ENCODE results near the gene EDN1. TPM values are rescaled to one million over a fixed set of nuclear protein-coding genes. Genes with fewer than 3 reads are reported as not detected.

Gene EDN1
- total RNA-seq, 3 donors from 2014 or later (not counting 1 experiment from before 2014, with no cell fraction given) = 0.63 to 1.5 (median 0.71) TPM

DNA sequence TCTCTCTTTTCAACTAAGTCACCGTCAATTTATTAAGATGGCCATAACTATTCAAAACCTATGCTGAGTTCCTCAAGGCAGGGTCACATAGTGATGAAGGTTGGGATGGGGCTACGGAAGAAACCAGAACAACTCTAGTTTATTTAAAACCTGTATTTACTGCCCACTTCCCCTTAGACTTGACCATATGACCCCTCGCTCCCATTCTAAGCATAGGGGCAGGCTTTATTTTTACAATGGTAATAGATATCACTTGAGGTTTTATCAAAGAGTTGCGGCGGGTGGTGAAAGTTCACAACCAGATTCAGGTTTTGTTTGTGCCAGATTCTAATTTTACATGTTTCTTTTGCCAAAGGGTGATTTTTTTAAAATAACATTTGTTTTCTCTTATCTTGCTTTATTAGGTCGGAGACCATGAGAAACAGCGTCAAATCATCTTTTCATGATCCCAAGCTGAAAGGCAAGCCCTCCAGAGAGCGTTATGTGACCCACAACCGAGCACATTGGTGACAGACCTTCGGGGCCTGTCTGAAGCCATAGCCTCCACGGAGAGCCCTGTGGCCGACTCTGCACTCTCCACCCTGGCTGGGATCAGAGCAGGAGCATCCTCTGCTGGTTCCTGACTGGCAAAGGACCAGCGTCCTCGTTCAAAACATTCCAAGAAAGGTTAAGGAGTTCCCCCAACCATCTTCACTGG, 5.5 kb downstream of the EDN1 start:
- H3K9me3 ChIP-seq (ENCODE audit: control insufficient read depth, insufficient read depth, low read length) = no peaks in the 10 kb centered on the region
- H3K4me3 ChIP-seq (ENCODE audit: low read length) = no peak overlapping the region
- no peaks in the 10 kb centered on the region for H3K4me1 ChIP-seq (ENCODE audit: control insufficient read depth, insufficient read depth, low read length)
- Mint-ChIP-seq H3K36me3 (no peaks in the 10 kb centered on the region), H3K27me3 (ENCODE audit: low read depth in 2 of 2) (peaks cover 19 to 38% of the 10 kb centered on the region in 2 donors), H3K4me1 (peaks cover under 1% of the 10 kb centered on the region in 2 donors), H3K27ac (no peak overlapping the region), H3K4me3 (no peak overlapping the region), H3K9me3 (no peaks in the 10 kb centered on the region)
- WGBS (ENCODE audit: insufficient coverage) = 89% methylated on average over 13 of the region's 14 CpGs
- no peak for ATAC-seq
- H3K27ac ChIP-seq (ENCODE audit: low read length) = no peak overlapping the region
- H3K36me3 ChIP-seq (ENCODE audit: control insufficient read depth, insufficient read depth, low read length) = no peaks in the 10 kb centered on the region
- TF ChIP-seq, protein P1, sequence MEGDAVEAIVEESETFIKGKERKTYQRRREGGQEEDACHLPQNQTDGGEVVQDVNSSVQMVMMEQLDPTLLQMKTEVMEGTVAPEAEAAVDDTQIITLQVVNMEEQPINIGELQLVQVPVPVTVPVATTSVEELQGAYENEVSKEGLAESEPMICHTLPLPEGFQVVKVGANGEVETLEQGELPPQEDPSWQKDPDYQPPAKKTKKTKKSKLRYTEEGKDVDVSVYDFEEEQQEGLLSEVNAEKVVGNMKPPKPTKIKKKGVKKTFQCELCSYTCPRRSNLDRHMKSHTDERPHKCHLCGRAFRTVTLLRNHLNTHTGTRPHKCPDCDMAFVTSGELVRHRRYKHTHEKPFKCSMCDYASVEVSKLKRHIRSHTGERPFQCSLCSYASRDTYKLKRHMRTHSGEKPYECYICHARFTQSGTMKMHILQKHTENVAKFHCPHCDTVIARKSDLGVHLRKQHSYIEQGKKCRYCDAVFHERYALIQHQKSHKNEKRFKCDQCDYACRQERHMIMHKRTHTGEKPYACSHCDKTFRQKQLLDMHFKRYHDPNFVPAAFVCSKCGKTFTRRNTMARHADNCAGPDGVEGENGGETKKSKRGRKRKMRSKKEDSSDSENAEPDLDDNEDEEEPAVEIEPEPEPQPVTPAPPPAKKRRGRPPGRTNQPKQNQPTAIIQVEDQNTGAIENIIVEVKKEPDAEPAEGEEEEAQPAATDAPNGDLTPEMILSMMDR (IDR thresholded peaks at IDR 0.05) = no peak
- peaks cover 12% of the 10 kb centered on the region for H3K27me3 ChIP-seq (ENCODE audit: control insufficient read depth, insufficient read depth, low read length)
- DNase-seq = no peak
- intact Hi-C loops (cut with micrococcal nuclease) = no loop called here

DNA sequence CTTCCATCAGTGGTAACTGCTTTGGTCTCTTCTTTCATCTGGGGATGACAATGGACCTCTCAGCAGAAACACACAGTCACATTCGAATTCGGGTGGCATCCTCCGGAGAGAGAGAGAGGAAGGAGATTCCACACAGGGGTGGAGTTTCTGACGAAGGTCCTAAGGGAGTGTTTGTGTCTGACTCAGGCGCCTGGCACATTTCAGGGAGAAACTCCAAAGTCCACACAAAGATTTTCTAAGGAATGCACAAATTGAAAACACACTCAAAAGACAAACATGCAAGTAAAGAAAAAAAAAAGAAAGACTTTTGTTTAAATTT, 6.1 kb downstream of the EDN1 start:
- Histone ChIP-seq H3K36me3 (ENCODE audit: control insufficient read depth, insufficient read depth, low read length) (no peaks in the 10 kb centered on the region), H3K9me3 (ENCODE audit: control insufficient read depth, insufficient read depth, low read length) (no peaks in the 10 kb centered on the region), H3K27ac (ENCODE audit: low read length) (no peak overlapping the region), H3K4me1 (ENCODE audit: control insufficient read depth, insufficient read depth, low read length) (no peaks in the 10 kb centered on the region), H3K27me3 (ENCODE audit: control insufficient read depth, insufficient read depth, low read length) (peaks cover 11% of the 10 kb centered on the region), H3K4me3 (ENCODE audit: low read length) (no peak overlapping the region)
- DNase-seq (no peak), ATAC-seq (no peak)
- H3K4me3 Mint-ChIP-seq = no peak overlapping the region
- H3K36me3 Mint-ChIP-seq = no peaks in the 10 kb centered on the region
- TF ChIP-seq, protein P1 (IDR thresholded peaks at IDR 0.05) = no peak
- no peaks in the 10 kb centered on the region for H3K9me3 Mint-ChIP-seq
- 89% methylated on average over 4 of the region's 5 CpGs for WGBS (ENCODE audit: insufficient coverage)
- intact Hi-C loops (cut with micrococcal nuclease) = no loop called here
- H3K27ac Mint-ChIP-seq = no peak overlapping the region
- peaks cover 18 to 34% of the 10 kb centered on the region in 2 donors for H3K27me3 Mint-ChIP-seq (ENCODE audit: low read depth in 2 of 2)
- no peaks in the 10 kb centered on the region for H3K4me1 Mint-ChIP-seq

DNA sequence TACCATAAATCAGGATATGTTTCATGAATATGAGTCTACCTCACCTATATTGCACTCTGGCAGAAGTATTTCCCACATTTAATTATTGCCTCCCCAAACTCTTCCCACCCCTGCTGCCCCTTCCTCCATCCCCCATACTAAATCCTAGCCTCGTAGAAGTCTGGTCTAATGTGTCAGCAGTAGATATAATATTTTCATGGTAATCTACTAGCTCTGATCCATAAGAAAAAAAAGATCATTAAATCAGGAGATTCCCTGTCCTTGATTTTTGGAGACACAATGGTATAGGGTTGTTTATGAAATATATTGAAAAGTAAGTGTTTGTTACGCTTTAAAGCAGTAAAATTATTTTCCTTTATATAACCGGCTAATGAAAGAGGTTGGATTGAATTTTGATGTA, 6.4 kb downstream of the EDN1 start:
- no peak for DNase-seq
- no peak for ATAC-seq
- TF ChIP-seq, protein P1 (IDR thresholded peaks at IDR 0.05) = no peak
- WGBS (ENCODE audit: insufficient coverage) = no CpG with 5 or more reads among the region's 3 CpGs
- intact Hi-C loops (cut with micrococcal nuclease) = no loop called here
- Mint-ChIP-seq H3K4me1 (no peaks in the 10 kb centered on the region), H3K27me3 (ENCODE audit: low read depth in 2 of 2) (peaks cover 14 to 31% of the 10 kb centered on the region in 2 donors), H3K27ac (no peak overlapping the region), H3K9me3 (no peaks in the 10 kb centered on the region), H3K36me3 (no peaks in the 10 kb centered on the region), H3K4me3 (no peak overlapping the region)
- no peaks in the 10 kb centered on the region for H3K4me1 ChIP-seq (ENCODE audit: control insufficient read depth, insufficient read depth, low read length)
- H3K27me3 ChIP-seq (ENCODE audit: control insufficient read depth, insufficient read depth, low read length) = peaks cover 7% of the 10 kb centered on the region
- H3K9me3 ChIP-seq (ENCODE audit: control insufficient read depth, insufficient read depth, low read length) = no peaks in the 10 kb centered on the region
- H3K4me3 ChIP-seq (ENCODE audit: low read length) = no peak overlapping the region
- no peaks in the 10 kb centered on the region for H3K36me3 ChIP-seq (ENCODE audit: control insufficient read depth, insufficient read depth, low read length)
- no peak overlapping the region for H3K27ac ChIP-seq (ENCODE audit: low read length)

All from natural killer cell (primary cell).